Stomach (tissue), 4 donors: ENCODE results near the gene TRAF1.

ENCODE experiments used
- POLR2A ChIP-seq, 4 donors: fragments of 450-650 bp; IDR thresholded peaks; one replicate each; pipeline ENCODE4 v1.6.1; 2016; ENCODE audit warnings: antibody characterized with exemption in 4 of 4, control low read depth in 2 of 4, mild to moderate bottlenecking in 1 of 4, moderate library complexity in 1 of 4
- POLR2AphosphoS5 ChIP-seq, 3 donors: sonication (generic); formaldehyde crosslinking; IDR thresholded peaks; one replicate each; pipeline ENCODE4 v1.6.1; 2016; ENCODE audit warnings: antibody characterized with exemption in 3 of 3
- TF ChIP-seq, protein P1 (sequence below), 7 experiments: fragments of 450-650 bp in 4 of 7; fragments of 200-600 bp in 3 of 7; sonication (generic) in 3 of 7; IDR thresholded peaks; one replicate each; pipeline ENCODE4 v1.5.1; 2016 to 2019; ENCODE audit warnings: antibody characterized with exemption in 7 of 7, control low read depth in 2 of 7, mild to moderate bottlenecking in 1 of 7

DNA sequence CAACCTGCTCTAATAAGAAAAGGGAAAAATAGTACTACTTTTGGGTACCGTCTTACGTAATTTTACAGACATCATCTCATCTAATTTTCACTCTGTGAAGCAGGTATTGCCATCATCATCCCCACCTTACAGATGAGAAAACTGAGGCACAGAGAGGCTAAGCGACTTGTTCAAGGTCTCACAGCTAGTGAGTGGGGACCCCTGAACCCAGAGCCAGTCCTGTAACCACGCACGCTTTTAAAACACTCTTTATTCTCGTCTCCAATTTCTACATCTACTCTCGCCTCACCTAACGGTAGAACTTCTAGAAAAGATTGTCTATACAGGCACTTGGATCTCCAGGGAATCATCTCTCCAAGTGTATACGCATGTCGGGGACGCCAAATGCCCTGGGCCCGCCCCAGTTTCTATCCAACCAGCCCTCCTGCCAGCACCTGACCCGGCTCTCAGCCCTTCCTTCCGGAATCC, 1.5 kb upstream of the TRAF1 start:
- TF ChIP-seq, protein P1, sequence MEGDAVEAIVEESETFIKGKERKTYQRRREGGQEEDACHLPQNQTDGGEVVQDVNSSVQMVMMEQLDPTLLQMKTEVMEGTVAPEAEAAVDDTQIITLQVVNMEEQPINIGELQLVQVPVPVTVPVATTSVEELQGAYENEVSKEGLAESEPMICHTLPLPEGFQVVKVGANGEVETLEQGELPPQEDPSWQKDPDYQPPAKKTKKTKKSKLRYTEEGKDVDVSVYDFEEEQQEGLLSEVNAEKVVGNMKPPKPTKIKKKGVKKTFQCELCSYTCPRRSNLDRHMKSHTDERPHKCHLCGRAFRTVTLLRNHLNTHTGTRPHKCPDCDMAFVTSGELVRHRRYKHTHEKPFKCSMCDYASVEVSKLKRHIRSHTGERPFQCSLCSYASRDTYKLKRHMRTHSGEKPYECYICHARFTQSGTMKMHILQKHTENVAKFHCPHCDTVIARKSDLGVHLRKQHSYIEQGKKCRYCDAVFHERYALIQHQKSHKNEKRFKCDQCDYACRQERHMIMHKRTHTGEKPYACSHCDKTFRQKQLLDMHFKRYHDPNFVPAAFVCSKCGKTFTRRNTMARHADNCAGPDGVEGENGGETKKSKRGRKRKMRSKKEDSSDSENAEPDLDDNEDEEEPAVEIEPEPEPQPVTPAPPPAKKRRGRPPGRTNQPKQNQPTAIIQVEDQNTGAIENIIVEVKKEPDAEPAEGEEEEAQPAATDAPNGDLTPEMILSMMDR (IDR thresholded peaks at IDR 0.05) = no peak
- TF ChIP-seq POLR2AphosphoS5 (IDR thresholded peaks at IDR 0.05) (no peak), POLR2A (IDR thresholded peaks at IDR 0.05) (no peak)
